HG03460 (cell line): ENCODE data around the gene DYRK2.
"Not testable (repeated sequence)": the region's sequence is repeated elsewhere in the genome, so short reads cannot be mapped to it uniquely, and the experiment has no call there.

Experiments used
- ATAC-seq: cut with Tn5 transposase; IDR thresholded peaks from one replicate; pipeline ENCODE4 v1.9.1; 2021; ENCODE audit not compliant: unreplicated experiment

DYRK2 gene

GRCh38 chr12:67669934-67670631, 21.5 kb downstream of the DYRK2 start:
- ATAC-seq = no peak

DNA sequence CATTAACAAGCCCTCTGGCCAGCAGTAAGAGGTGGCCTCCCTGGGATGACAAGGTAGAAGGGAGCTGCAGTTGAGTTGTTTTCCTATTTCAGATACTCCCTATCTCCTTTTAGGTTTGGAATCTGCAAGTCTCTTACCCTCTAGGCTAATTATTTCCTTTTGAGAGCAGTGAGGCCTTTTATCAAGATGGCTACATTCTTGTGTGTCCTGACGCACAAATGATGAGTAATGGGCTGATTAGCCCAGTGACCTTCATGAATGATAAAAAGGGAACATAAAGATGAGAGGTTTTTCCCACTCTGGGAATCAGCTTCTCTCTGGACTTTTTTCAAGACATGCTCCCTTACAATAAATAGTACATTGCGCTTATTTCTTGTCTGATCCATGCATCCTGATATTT, 22.9 kb downstream of the DYRK2 start:
- ATAC-seq = no peak

DNA sequence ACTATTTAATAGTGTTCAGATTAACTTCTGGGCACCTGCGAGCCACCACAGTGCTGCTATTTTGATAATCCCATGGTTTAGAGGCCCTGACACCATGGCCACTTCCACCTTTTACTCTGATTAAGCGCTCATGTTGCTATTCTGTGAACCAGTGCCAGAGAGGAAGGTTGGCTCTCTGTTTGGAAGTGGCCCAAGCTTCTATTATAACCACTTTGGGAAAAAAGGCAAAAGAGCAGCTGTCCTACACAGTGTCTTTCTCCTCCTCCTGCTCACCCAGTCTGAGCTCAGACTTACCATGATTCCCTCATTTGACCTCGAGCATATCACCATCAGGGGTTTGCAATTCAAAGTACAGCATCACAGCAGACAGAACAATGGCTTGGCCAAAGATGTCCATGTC, 23.3 kb downstream of the DYRK2 start:
- ATAC-seq = no peak

DNA sequence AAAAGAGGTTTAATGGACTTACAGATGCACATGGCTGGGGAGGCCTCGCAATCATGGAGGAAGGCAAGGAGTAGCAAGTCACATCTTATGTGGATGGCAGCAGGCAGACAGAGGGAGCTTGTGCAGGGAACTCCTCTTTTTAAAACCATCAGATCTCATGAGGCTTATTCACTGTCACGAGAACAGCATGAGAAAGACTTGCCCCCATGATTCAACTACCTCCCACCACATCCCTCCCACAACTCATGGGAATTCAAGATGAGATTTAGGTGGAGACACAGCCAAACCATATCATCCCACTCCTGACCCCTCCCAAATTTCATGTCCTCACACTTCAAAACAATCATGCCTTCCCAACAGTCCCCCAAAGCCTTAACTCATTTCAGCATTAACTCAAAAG, 24.0 kb downstream of the DYRK2 start:
- not testable (repeated sequence) for ATAC-seq

GRCh38 chr12:67673509-67673908, 25.0 kb downstream of the DYRK2 start:
- ATAC-seq = not testable (repeated sequence)

- ATAC-seq = no peak
Measured at GRCh38 chr12:67674417-67674816, 25.9 kb downstream of the DYRK2 start.

- ATAC-seq = no peak
Measured at GRCh38 chr12:67676624-67677023, 28.1 kb downstream of the DYRK2 start.

DNA sequence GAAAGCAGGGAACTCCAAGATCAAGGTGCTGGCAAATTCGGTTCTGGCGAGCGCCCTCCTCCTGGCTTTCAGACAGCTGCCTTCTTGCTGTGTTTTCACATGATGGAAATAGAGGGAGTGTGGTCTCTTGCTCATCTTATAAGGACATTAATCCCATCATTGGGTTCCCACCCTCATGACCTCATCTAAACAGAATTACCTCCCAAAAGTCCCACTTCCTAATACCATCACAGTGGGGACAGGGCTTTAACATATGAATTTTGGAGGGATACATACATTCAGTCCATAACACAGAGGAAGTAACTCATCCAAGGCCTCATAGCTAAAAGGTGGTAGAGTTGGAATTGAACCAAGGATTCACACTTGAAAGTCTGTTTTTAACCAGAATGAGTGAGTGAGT, 28.6 kb downstream of the DYRK2 start:
- no peak for ATAC-seq

DNA sequence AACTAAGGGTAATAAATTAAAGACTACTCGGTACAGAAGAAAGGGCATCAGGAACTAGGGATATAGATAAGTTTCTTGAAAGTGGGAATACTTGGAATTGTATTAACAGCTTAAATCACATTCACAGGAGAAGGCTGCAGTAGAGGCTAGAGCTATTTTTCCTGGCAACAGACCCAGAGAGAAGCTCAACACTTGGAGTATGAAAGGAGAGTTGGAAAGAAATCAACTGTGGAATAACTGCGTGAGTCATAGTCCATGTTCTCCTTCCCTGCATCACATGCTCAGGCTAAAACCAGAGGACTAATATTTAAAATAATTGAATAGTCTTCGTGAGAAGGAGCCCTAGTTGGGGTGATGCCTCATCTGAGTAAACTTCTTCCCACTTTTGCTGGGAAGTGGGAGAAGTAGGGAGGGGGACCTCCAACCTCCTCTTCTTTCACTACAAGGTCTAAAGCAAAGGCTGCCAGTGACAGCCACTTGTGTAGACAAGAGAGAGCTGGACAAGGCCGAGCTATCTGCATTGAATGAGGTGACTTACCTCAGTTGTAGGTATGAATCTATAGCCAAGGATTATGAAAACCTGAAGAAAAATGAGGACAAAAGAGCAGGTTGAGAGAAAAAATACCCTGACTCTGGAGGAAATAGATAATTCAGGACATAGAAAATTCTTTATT, 32.7 kb downstream of the DYRK2 start:
- ATAC-seq = no peak

DNA sequence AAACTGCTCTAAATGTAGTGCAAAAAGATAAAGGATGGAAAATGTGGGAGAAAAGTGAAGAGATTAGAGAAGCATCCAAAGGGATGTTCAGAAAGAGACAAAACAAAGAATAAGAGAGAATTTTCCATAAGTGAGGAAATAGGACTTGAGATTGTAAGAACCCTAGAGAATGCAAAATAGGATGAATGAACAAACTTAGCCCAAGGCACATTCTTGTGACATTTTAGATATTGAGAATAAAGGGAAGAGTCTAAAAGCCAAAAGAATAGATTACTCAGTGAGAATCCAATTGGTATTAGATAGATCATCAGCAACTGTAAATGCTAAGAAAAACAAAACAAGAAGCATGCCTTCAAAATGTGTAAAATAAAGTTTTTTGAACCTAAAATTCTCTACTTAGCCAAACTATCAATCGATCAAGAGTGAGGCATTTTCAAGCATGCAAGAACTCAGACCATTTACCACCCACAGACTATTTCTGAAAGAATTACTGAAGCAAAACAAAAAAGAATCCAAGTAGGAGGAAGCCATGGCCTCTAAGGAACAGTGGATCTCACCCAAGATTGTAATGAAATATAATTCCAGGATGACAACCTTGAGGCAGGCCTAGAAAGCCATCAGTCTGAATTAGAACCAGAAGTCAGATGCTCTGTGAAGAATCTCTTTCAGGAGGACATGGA, 33.5 kb downstream of the DYRK2 start:
- no peak for ATAC-seq

DNA sequence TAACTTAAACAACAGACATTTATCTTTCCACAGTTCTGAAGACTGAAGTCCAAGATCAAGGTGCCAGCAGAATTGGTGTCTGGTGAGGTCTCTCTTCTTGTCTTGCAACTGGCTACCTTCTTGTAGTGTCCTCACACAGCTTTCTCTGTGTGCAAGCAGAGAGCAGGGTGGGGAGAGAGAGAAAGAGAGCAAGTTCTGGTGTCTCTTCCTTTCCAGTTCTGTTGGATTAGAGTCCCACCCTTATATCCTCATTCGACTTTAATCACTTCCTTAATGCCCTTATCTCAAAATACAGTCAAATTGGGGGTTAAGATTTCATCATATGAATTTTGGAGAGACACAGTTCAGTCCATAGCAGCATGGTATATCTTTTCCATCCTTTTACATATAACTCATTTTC, 40.8 kb downstream of the DYRK2 start:
- ATAC-seq = no peak

- no peak for ATAC-seq
Measured at GRCh38 chr12:67690656-67691055, 42.1 kb downstream of the DYRK2 start.

GRCh38 chr12:67691220-67691619, 42.7 kb downstream of the DYRK2 start:
- ATAC-seq = no peak

DNA sequence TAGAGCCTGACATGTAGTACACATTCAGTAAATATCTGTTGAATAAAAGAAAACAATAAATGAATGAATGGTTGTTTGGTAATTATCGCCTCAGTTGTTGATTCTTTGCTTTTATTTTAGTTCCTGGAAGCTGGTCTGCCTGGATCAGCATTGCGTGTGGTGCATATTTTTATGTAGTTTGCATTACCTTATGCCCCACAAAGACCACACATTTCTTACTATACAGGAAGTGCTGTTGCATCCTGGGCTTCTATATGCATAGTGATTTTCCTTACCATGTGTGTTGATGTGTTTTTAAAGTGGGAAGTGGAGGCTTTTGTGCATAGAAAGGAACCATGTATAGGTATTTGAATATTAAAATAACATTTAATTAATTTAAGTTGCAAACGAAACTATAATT, 43.6 kb downstream of the DYRK2 start:
- no peak for ATAC-seq

DNA sequence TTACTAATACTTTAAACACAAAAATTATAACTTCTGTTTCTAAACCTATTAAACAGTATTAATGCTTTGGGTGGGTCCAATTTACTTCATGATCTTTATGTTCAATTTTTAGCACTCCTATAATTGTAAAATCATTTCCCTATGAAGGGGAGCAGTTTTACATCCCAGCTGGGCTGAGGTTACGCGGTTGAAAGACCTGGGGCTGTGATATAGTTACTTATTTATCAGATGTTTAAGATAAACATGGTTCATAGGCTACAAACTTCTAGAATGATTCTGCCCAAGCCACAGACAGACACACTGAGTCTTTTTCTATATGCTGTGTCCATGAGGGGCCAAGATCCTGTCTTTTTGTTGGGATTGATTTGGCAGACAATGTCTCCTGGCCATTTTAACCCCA, 44.4 kb downstream of the DYRK2 start:
- peak; percentile 65 for ATAC-seq

GRCh38 chr12:67693894-67694293, 45.3 kb downstream of the DYRK2 start:
- no peak for ATAC-seq

- no peak for ATAC-seq
Measured at GRCh38 chr12:67694306-67694900, 45.9 kb downstream of the DYRK2 start.

GRCh38 chr12:67695974-67696373, 47.4 kb downstream of the DYRK2 start:
- no peak for ATAC-seq

DNA sequence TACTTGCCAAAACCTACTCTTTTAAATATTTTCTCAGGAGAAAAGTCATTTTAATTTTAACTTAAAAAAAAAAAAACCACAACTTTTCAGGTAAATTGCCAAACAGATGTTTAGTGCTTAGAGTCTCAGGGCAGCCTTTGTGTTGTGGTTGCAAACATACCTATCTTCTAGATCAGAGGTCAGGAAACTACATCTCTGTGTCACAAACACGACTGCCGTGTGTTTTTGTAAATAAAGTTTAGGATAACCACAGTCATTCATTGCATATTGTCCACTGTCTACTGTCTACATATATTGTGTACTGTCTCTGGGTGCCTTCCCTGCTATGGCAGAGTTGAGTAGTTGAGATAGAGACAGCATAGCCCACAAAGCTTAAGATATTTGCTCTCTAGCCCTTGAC, 48.9 kb downstream of the DYRK2 start:
- no peak for ATAC-seq

- ATAC-seq = no peak
Measured at GRCh38 chr12:67697967-67698366, 49.4 kb downstream of the DYRK2 start.

GRCh38 chr12:67698672-67699581, 50.4 kb downstream of the DYRK2 start:
- ATAC-seq = peak; percentile 97
